IMR-90 (cell line): Measurements from ENCODE around the gene ANKIB1. TPM values are rescaled to one million over a fixed set of nuclear protein-coding genes. Genes with fewer than 3 reads are reported as not detected.

ENCODE experiments used
- ATAC-seq: fragments of 200-7000 bp; cut with Tn5 transposase; 2 replicates; pipeline ENCODE4 v1.9.1; 2020; ENCODE audit warnings: low read depth, mild to moderate bottlenecking, moderate library complexity
- BruUV-seq: library from RNA; stranded (reverse); fragments of 400-500 nt; replicated peaks from 2 replicates; lab custom pipeline; 2021; lab: Mats Ljungman, UMichigan
- CTCF ChIA-PET: fragments of 300-600 bp; formaldehyde crosslinking; extraction: SDS; loops from one replicate; lab custom pipeline; 2021; ENCODE audit warnings: antibody characterized with exemption; lab: Yijun Ruan, JAX
- POLR2A ChIA-PET: fragments of 300-600 bp; sonication (Branson Sonifier 250); formaldehyde crosslinking; loops from one replicate; lab custom pipeline; 2022; ENCODE audit warnings: antibody characterized with exemption; ENCODE audit not compliant: unreplicated experiment; lab: Charles Lee
- DNase-seq: peaks from one replicate; pipeline ENCODE4 v3.0.0; 2013
- H2AFZ ChIP-seq: replicated peaks from 2 replicates; pipeline ENCODE3; 2013; ENCODE audit warnings: low read length, mild to moderate bottlenecking; ENCODE audit not compliant: poor library complexity
- H2AK5ac ChIP-seq: 2 replicates; pipeline ENCODE4 v1.6.1; 2013; ENCODE audit warnings: low read depth, low read length, inconsistent platforms
- H2AK9ac ChIP-seq: replicated peaks from 2 replicates; pipeline ENCODE3; 2013; ENCODE audit warnings: mild to moderate bottlenecking, low read depth, low read length, moderate library complexity; ENCODE audit not compliant: poor library complexity
- H2BK120ac ChIP-seq: 2 replicates; pipeline ENCODE4 v1.6.1; 2013; ENCODE audit warnings: low read depth, low read length, inconsistent platforms
- H2BK15ac ChIP-seq: 3 replicates; pipeline ENCODE4 v1.6.1; 2013; ENCODE audit warnings: low read depth, low read length, inconsistent platforms
- H2BK20ac ChIP-seq: 2 replicates; pipeline ENCODE4 v1.6.1; 2013; ENCODE audit warnings: low read depth, mild to moderate bottlenecking, inconsistent platforms, low read length, moderate library complexity
- H2BK5ac ChIP-seq: 2 replicates; pipeline ENCODE4 v1.6.1; 2013; ENCODE audit warnings: mild to moderate bottlenecking, low read depth, low read length, inconsistent platforms; ENCODE audit not compliant: poor library complexity, severe bottlenecking
- H3K14ac ChIP-seq: replicated peaks from 2 replicates; pipeline ENCODE4 v1.6.1; 2013; ENCODE audit warnings: low read depth, low read length, inconsistent platforms
- H3K18ac ChIP-seq: 2 replicates; pipeline ENCODE4 v1.6.1; 2013; ENCODE audit warnings: low read depth, low read length, control low read depth
- H3K23ac ChIP-seq: 2 replicates; pipeline ENCODE4 v1.6.1; 2013; ENCODE audit warnings: low read depth, low read length, inconsistent platforms
- H3K27ac ChIP-seq: 2 replicates; pipeline ENCODE4 v1.5.1; 2013; ENCODE audit warnings: mild to moderate bottlenecking, control low read depth, low read length; ENCODE audit not compliant: insufficient read depth
- H3K27me3 ChIP-seq: 2 replicates; pipeline ENCODE4 v1.6.1; 2013; ENCODE audit warnings: low read length; ENCODE audit not compliant: control insufficient read depth, insufficient read depth
- H3K36me3 ChIP-seq: 2 replicates; pipeline ENCODE4 v1.6.1; 2013; ENCODE audit warnings: low read length, mixed read lengths; ENCODE audit not compliant: control insufficient read depth, insufficient read depth
- H3K4ac ChIP-seq: 2 replicates; pipeline ENCODE4 v1.6.1; 2013; ENCODE audit warnings: low read depth, low read length, inconsistent platforms
- H3K4me1 ChIP-seq: 2 replicates; pipeline ENCODE4 v1.6.1; 2013; ENCODE audit warnings: low read length, mixed read lengths; ENCODE audit not compliant: control insufficient read depth, insufficient read depth
- H3K4me2 ChIP-seq: 2 replicates; pipeline ENCODE4 v1.6.1; 2013; ENCODE audit warnings: low read depth, mild to moderate bottlenecking, control low read depth, low read length, moderate library complexity
- H3K4me3 ChIP-seq: 2 replicates; pipeline ENCODE4 v1.5.1; 2013; ENCODE audit warnings: low read depth, mild to moderate bottlenecking, control low read depth, low read length, moderate library complexity; ENCODE audit not compliant: insufficient read depth
- H3K56ac ChIP-seq: 2 replicates; pipeline ENCODE4 v1.6.1; 2013; ENCODE audit warnings: low read length, inconsistent platforms; ENCODE audit not compliant: insufficient read depth; ENCODE audit errors: extremely low read depth
- H3K79me1 ChIP-seq, 2 experiments: 2 replicates each; pipeline ENCODE4 v1.6.1; 2013; ENCODE audit warnings: low read length in 2 of 2, inconsistent platforms in 1 of 2, low read depth in 1 of 2
- H3K9ac ChIP-seq: 2 replicates; pipeline ENCODE4 v1.6.1; 2013; ENCODE audit warnings: low read depth, low read length, control low read depth
- H3K9me1 ChIP-seq: 2 replicates; pipeline ENCODE4 v1.6.1; 2013; ENCODE audit warnings: low read length, inconsistent platforms; ENCODE audit not compliant: insufficient read depth
- H3K9me3 ChIP-seq: 2 replicates; pipeline ENCODE4 v1.6.1; 2013; ENCODE audit warnings: low read length; ENCODE audit not compliant: control insufficient read depth, insufficient read depth
- H4K20me1 ChIP-seq: 2 replicates; pipeline ENCODE4 v1.6.1; 2013; ENCODE audit warnings: low read length, inconsistent platforms; ENCODE audit not compliant: insufficient read depth
- H4K5ac ChIP-seq: 2 replicates; pipeline ENCODE4 v1.6.1; 2013; ENCODE audit warnings: mild to moderate bottlenecking, low read depth, low read length, control low read depth
- H4K8ac ChIP-seq, 2 experiments: 2 replicates each; pipeline ENCODE4 v1.6.1; 2013; ENCODE audit warnings: low read depth in 2 of 2, low read length in 2 of 2, control low read depth in 1 of 2, inconsistent platforms in 1 of 2
- H4K91ac ChIP-seq: 2 replicates; pipeline ENCODE4 v1.6.1; 2013; ENCODE audit warnings: low read depth, low read length, inconsistent platforms; ENCODE audit not compliant: insufficient read depth
- BHLHE40 ChIP-seq: fragments of 150-350 bp; IDR thresholded peaks from 2 replicates; pipeline ENCODE4 v1.6.1; 2016; ENCODE audit warnings: mild to moderate bottlenecking, low read depth, low read length
- CEBPB ChIP-seq: IDR thresholded peaks from 2 replicates; pipeline ENCODE4 v1.6.1; 2012; ENCODE audit warnings: low read depth, low read length, improper control_type of control experiment
- FOS ChIP-seq: fragments of 150-350 bp; IDR thresholded peaks from 2 replicates; pipeline ENCODE4 v1.6.1; 2016; ENCODE audit warnings: low read depth, low read length
- MAZ ChIP-seq: IDR thresholded peaks from 2 replicates; pipeline ENCODE4 v1.6.1; 2012; ENCODE audit warnings: low read depth, mild to moderate bottlenecking, low read length, improper control_type of control experiment, moderate library complexity, borderline replicate concordance
- MXI1 ChIP-seq: IDR thresholded peaks from 2 replicates; pipeline ENCODE4 v1.6.1; 2012; ENCODE audit warnings: low read depth, mild to moderate bottlenecking, low read length, moderate library complexity, borderline replicate concordance
- RAD21 ChIP-seq: IDR thresholded peaks from 2 replicates; pipeline ENCODE4 v1.6.1; 2012; ENCODE audit warnings: low read length, improper control_type of control experiment
- RFX5 ChIP-seq: IDR thresholded peaks from 2 replicates; pipeline ENCODE4 v1.8.0; 2012; ENCODE audit warnings: low read depth, mild to moderate bottlenecking, low read length, moderate library complexity
- WGBS, 2 experiments: methylation state at CpG; one replicate each; pipeline versions ENCODE4 v1.1.5 to v1.1.7; 2013; ENCODE audit warnings: missing lambda C conversion rate in 2 of 2; ENCODE audit not compliant: insufficient read length in 1 of 2; ENCODE audit errors: extremely low coverage in 2 of 2; 5-methylcytosine and 5-hydroxymethylcytosine counted together
- dilution Hi-C: fragments of 300-500 bp; cut with HindIII; formaldehyde crosslinking; loops from one replicate; pipeline ENCODE4 v1.14.3; 2018; ENCODE audit warnings: low sequenced_read_pairs; ENCODE audit not compliant: unreplicated experiment
- in situ Hi-C: fragments of 300-500 bp; cut with MboI; formaldehyde crosslinking; loops from 3 replicates; pipeline ENCODE4 v1.14.3; 2019; ENCODE audit warnings: low sequenced_read_pairs, inconsistent platforms, mixed read lengths
- intact Hi-C: fragments of 100-400 bp; cut with micrococcal nuclease; formaldehyde crosslinking; loops from 2 replicates; pipeline ENCODE4 v1.10.0; 2022
- polyA plus RNA-seq, 3 experiments: library from polyadenylated mRNA; depleted of rRNA; stranded (reverse); fragments of >200 nt; gene quantifications; 2 replicates each; pipeline ENCODE4 v1.2.3, GENCODE V29; 2012; ENCODE audit warnings: low replicate concordance in 1 of 3
- total RNA-seq: library from RNA; depleted of rRNA; stranded (reverse); fragments of >200 nt; gene quantifications from 2 replicates; pipeline ENCODE4 v1.2.3, GENCODE V29; 2012

The ANKIB1 gene
- total and polyA plus RNA-seq, 2 of the 4 experiments (the other 2 are of a cell fraction): 18.7 to 33.9 TPM

DNA sequence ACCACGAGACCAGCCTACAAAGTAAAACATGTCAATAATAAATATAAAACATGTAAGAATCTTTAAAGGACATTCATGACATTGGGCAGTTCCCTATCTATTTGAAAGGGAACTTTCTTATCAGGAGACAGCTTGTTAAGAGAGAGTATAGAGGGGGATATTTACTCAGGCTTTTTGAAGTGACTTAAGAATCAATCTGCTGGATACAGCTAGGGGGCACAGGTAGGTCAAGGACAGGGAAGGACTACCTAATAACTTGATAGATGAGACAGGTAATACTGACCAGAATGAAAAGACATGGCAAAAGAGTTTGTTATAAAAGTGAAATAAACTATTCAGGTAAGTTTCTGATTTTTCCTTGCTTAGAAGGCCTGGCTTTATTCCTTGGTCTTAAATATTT lies 45.0 kb upstream of the ANKIB1 start:
- peaks cover 3% of the 10 kb centered on the region; the same call in 1 of the 2 replicates for H3K9me1 ChIP-seq
- H3K27ac ChIP-seq: no peak overlapping the region
- no peak overlapping the region for H2BK5ac ChIP-seq
- H4K5ac ChIP-seq: no peak overlapping the region
- no peak overlapping the region for H2AK5ac ChIP-seq
- no peaks in the 10 kb centered on the region for H3K9me3 ChIP-seq
- no peak overlapping the region for H3K4me2 ChIP-seq
- CTCF ChIA-PET: interaction anchor here (1.8 kb wide), 1 partner anchor 22 kb away, joined by 6 read pairs; the partner anchor contains the start of gene LRRD1
- no peak overlapping the region for H3K4ac ChIP-seq
- ATAC-seq (no peak), DNase-seq (no peak)
- no peak overlapping the region for H2BK20ac ChIP-seq
- no peaks in the 10 kb centered on the region for H4K20me1 ChIP-seq
- no peak overlapping the region for H3K18ac ChIP-seq
- dilution Hi-C loops: no loop called here
- H3K4me1 ChIP-seq: no peaks in the 10 kb centered on the region
- intact Hi-C loops: loop anchor here (5.0 kb wide), 1 partner anchor 37 kb away; no protein-coding TSS in a partner anchor
- WGBS, 2 experiments: no CpG with 5 or more reads among the region's 1 CpG
- H2AFZ ChIP-seq: no peak overlapping the region
- H3K9ac ChIP-seq: no peak overlapping the region
- POLR2A ChIA-PET: no interaction called here
- H3K4me3 ChIP-seq: no peak overlapping the region
- no peaks in the 10 kb centered on the region for H3K27me3 ChIP-seq
- no peak overlapping the region for H3K14ac ChIP-seq
- no peaks in the 10 kb centered on the region for H3K79me1 ChIP-seq
- H3K56ac ChIP-seq: no peak overlapping the region
- H2BK120ac ChIP-seq: no peak overlapping the region
- H3K36me3 ChIP-seq: peaks cover 17% of the 10 kb centered on the region
- in situ Hi-C loops: no loop called here
- no TSS peak for BruUV-seq
- TF ChIP-seq MAZ (no peak), FOS (no peak), RAD21 (no peak), MXI1 (no peak), CEBPB (no peak), RFX5 (no peak), BHLHE40 (no peak)
- H2AK9ac ChIP-seq: no peak overlapping the region
- no peak overlapping the region for H4K8ac ChIP-seq
- no peak overlapping the region for H3K23ac ChIP-seq
- H4K91ac ChIP-seq: no peak overlapping the region
- H2BK15ac ChIP-seq: no peak overlapping the region
